Epithelial cell of proximal tubule (primary cell): Measurements from ENCODE around the gene ACER2. TPM values are rescaled to one million over a fixed set of nuclear protein-coding genes. Genes with fewer than 3 reads are reported as not detected.

Experiments
- DNase-seq: peaks from one replicate; pipeline ENCODE4 v3.0.0-alpha.2; 2011; ENCODE audit warnings: low read depth
- H3K4me3 ChIP-seq: 2 replicates; pipeline ENCODE4 v1.5.1; 2011; ENCODE audit warnings: low read depth, mild to moderate bottlenecking, low read length
- CTCF ChIP-seq: conservative IDR thresholded peaks from 2 replicates; pipeline ENCODE4 v1.5.1; 2012; ENCODE audit warnings: low read depth, mild to moderate bottlenecking, low read length
- total RNA-seq: library from RNA; depleted of rRNA; stranded (reverse); fragments of >200 nt; gene quantifications from 2 replicates; pipeline ENCODE4 v1.2.3, GENCODE V29; 2015

The ACER2 gene
- total RNA-seq, 1 donor from 2014 or later, result 4.1 TPM

DNA sequence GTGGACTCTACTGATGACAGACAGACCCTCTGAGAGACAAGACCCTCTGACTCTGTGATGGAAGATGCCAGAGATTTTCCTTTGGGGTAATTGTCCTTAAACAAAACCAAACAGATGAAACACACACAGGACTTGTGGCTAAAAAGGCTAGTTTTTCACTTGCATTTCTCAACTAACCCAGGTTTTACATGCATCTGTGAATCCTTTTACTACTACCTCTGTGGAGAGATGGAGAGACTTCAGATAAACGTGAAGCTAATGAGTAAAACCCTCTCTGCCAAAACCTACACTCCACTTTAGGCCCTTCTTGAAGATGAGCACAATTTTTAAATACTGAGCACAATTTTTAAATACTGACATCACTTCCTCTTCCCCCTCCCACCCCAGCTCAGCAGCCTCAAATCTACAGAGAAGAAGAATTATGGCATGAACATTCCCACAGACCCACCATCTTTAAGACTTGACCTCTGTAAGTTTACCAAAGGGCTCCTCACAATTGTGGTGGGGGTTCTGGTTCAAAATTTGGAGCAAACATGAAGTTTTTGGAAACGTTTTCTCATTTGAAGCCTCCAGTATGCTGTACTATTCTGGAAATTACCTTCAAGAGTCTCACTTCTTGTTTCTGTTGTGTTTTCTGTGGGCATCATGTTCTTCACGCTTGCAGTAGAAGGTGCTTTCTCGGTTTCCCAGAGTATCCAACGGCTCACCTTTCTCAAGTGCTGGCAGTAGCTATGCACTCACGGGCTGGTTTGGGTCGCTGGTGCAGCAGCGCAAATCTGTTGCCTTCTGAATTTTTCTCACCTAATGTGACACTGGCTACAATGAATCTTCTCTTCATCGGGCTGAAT, 42.7 kb downstream of the ACER2 start:
- no peak for TF ChIP-seq CTCF
- no peak overlapping the region for H3K4me3 ChIP-seq
- no peak for DNase-seq

GRCh38 chr9:19456426-19456825, 47.6 kb downstream of the ACER2 start:
- no peak overlapping the region for H3K4me3 ChIP-seq
- no peak for TF ChIP-seq CTCF
- no peak for DNase-seq

- H3K4me3 ChIP-seq, result peak overlapping the region; percentile 28
- peak; percentile 98 for TF ChIP-seq CTCF
- DNase-seq, result peak; percentile 13
These were observed 48.3 kb downstream of the ACER2 start for GRCh38 chr9:19456996-19457692.

GRCh38 chr9:19457693-19458009, 48.8 kb downstream of the ACER2 start:
- TF ChIP-seq CTCF, result no peak
- no peak for DNase-seq
- H3K4me3 ChIP-seq, result peak overlapping the region; percentile 28

DNA sequence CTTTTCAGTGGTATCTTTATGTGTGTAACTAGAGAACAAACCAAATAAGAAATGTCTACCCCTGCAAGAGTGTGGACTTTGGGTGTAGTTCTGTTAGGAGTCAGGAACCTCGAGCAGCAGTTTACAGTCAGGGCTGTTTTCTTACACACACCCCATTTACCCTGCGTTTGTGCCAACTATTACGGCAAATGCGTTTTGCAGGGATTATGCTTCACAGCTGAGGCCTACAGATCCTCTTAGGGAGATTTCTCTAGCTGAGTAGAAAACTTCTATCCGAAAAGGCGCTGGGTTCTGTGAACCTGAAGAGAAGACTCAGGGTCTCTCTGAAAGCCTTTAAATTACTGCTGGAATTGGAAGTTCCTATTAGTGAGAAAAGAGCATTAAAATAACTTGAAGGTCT, 51.4 kb downstream of the ACER2 start:
- no peak for TF ChIP-seq CTCF
- no peak for DNase-seq

GRCh38 chr9:19461135-19461534, 52.3 kb downstream of the ACER2 start:
- no peak for TF ChIP-seq CTCF
- H3K4me3 ChIP-seq, result no peak overlapping the region
- DNase-seq, result no peak

More for the DNA sequence above, 51.4 kb downstream of the ACER2 start:
- no peak overlapping the region for H3K4me3 ChIP-seq
